GM19238 (cell line): ENCODE results near the gene SEH1L.
A peak's percentile ranks its signal among the peaks of the same experiment; 100 is the strongest.
"Not testable (repeated sequence)": the region's sequence is repeated elsewhere in the genome, so short reads cannot be mapped to it uniquely, and the experiment has no call there.

Experiments used
- DNase-seq: peaks from one replicate; pipeline ENCODE4 v3.0.0; 2011; ENCODE audit warnings: low spot score; ENCODE audit not compliant: insufficient read length

The SEH1L gene, protein sequence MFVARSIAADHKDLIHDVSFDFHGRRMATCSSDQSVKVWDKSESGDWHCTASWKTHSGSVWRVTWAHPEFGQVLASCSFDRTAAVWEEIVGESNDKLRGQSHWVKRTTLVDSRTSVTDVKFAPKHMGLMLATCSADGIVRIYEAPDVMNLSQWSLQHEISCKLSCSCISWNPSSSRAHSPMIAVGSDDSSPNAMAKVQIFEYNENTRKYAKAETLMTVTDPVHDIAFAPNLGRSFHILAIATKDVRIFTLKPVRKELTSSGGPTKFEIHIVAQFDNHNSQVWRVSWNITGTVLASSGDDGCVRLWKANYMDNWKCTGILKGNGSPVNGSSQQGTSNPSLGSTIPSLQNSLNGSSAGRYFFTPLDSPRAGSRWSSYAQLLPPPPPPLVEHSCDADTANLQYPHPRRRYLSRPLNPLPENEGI

DNA sequence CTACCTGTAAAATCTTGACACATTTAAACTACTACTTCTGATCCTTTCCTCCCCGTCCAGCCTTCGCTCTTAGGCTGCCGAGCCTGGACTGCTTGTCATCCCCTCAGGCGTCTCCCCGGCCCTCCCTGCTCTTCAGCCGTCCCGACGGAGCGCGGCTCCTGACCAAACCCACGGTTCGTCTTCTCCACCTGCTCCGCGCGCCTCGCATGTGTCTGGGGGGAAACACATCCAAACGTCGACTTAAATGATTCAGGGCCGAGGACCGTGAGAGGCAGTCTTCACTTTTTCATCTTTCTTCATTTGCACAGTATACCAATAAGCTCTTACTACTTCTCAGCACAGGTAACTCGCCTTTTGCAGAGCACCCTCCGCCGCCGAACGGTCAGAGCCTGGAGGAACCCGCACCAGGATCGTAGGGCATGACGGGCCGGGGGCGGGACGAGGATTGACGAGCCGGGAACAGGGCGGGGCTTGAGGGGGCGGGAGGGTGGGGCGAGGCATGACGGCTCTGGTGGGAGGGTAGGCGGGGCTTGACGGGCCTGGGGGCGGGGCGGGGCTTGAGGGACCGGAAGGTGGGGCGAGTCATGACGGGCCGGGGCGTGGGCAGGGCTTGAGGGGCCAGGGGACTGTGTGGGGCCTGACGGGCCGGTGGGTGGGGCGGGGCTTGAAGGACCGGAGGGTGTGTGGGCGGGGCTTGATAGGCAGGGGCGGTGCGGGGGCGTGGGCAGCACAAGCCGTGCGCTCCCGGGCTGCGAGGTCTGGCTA lies at the start of gene SEH1L:
SEH1L (plus strand) TSS at position 727 of the 765 bp plus-strand sequence. CDS start 111 bp downstream, outside the sequence.
- DNase-seq = peak; percentile 95

DNA sequence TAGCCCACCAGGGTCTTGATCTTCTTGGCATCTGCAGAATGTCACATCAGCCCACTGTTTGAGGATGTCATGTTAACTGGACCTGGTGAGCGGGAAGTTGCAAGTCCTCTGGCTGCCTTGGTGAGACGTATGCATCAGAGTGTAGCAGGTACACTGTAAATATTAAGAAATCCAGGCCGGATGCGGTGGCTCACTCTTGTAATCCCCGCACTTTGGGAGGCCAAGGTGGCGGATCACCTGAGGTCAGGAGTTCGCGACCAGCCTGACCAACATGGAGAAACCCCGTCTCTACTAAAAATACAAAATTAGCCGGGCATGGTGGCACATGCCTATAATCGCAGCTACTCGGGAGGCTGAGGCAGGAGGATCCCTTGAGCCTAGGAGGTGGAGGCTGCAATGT lies 46.6 kb upstream of the SEH1L start:
- DNase-seq = not testable (repeated sequence)

DNA sequence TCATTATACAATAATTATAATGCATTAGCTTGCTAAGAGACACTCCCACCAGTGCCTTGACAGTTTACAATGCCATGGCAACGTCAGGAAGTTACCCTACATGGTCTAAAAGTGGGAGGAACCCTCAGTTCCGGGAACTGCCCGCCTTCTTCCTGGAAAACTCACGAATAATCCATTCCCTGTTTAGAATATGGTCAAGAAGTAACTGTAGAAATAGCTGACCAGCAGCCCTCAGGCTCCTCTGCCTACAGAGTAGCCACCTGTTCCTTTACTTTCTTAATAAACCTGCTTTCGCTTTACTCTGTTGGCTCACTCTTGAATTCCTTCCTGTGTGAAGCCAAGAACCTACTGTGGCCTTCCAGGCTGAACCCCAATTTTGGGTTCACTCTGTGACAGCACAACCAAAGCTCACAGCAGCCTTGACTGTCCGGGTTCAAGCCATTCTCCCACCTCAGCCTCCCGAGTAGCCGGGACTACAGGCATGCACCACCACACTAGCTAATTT lies 43.7 kb upstream of the SEH1L start:
- no peak for DNase-seq

DNA sequence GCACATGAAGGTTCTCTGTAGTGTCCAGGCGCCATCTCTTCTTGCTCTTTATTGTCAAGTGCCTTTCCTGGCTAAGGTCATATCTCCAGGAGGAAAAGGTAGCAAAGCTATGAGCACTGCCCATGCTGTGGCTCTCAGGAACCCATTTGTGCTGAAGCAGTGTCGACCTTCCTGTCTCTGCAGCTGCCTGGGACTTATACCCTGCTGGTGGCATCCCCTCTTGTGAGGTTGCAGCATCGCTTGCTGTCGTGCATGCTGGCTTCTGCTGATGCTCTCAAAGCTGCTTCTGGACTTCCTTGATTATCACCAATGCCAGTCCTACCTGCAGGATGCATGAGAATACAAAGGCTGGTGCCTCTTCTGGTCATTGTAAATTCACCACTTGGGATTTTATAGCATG lies 41.7 kb upstream of the SEH1L start:
- DNase-seq = no peak

DNA sequence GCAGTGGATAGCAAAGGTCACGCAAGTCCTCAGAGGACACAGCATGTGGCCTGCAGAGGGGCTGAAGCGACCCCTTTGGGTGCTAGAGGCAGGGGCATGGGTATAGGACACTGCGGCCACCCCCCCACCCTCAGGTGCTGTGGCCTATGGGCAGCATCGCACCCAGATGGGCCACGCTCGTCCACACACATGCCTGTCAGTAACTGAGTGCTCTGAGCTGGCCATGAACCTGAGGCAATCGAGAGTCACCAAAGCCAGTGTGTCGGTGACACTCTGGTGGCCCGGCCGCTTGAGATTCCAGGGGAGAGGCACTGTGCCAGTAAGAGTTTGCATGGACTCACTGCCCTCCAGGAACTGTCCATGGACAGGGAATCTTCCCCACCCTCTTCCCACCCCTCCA lies 41.0 kb upstream of the SEH1L start:
- no peak for DNase-seq

DNA sequence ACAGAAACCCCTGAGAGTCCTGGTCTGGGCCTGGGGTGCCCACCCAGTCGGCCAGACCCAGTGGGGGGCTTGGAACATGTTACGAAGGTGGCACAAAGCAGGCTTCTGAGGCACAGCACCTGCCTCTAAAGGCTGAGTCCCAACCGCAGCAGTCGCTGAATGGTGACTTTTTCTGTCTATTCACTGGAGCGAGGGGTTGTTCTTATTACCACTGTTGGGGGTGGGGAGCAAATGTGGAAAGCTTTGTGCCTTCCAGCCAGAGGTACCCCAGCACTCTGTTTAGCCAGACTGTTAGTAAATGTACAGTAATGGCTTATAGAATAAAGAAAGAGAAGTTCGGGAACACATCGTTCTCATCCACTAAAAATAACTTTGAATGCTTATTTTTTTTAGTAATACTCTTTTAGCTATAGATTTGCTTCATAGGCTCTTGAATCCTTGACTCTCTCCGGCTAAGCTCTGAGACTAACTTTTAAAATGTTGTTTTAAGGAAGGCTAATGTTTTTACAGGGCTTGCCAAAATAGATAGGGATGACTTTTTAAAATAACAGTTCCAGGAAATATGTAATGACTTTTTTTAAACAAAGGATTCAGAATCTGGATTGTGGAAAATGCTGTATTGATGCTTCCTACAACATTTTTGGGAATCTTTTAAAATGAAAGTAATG lies 40.4 kb upstream of the SEH1L start:
- no peak for DNase-seq

DNA sequence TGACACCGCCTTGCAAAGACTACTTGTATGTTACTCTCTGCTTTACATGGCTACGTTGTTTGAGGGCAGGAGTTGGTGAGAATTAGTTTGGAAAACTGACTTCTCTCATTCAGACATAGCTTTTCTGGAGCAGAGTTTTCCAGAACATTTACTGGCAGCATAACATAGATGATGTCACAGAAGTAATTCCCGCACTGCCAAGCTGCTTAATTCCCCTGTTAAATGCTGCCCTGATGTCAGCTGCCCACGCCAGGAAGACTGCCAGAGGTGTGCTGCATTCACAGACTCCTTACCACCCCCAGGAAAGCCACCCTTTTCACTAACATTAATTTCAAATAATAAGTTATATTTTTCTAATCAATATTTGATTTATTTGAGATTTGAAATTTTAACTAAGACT lies 39.1 kb upstream of the SEH1L start:
- no peak for DNase-seq

DNA sequence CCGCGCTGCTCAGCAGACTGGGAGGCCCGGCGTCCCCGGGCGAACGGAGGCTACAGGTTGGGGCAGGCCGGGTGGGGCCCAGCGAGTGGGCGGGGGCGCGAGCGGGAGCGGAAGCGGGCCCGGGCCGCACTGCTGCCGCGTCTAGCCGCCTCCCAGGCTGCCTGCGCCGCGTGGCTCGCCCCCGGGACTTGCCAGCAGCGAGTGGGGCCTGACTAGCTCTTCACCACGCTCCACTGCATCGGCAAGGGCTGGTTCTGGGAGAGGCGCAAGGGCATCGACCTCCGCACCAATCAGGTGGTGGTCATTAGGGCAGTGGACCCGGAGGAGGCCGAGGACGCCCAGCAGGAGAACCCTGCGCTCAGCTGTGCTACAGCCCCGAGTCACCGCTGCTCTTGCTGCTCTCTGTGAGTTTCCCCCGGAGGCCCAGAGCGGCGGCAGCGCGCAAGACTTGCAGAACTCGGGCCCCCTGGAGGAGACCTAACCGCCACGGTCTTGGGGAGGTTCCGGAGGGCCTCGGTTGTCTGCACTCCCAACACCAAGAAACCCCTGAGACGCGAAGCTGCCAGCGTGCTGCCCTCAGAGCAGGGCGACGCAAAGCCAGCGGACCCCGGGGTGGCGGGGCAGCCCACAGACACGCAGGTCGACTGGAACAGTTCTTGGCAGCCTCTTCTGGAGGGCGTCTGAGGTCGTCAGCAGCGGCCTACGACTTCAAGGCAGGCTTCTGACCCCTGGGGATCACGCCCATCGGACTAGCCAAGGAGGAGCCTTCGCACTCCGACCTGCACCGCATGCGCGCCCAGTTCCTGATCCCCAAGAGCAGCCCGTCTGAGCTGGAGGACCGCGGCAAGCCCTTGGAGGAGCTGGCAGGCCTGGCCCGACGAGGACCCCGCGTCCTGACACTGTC lies 36.5 kb upstream of the SEH1L start:
- DNase-seq = peak; percentile 41

DNA sequence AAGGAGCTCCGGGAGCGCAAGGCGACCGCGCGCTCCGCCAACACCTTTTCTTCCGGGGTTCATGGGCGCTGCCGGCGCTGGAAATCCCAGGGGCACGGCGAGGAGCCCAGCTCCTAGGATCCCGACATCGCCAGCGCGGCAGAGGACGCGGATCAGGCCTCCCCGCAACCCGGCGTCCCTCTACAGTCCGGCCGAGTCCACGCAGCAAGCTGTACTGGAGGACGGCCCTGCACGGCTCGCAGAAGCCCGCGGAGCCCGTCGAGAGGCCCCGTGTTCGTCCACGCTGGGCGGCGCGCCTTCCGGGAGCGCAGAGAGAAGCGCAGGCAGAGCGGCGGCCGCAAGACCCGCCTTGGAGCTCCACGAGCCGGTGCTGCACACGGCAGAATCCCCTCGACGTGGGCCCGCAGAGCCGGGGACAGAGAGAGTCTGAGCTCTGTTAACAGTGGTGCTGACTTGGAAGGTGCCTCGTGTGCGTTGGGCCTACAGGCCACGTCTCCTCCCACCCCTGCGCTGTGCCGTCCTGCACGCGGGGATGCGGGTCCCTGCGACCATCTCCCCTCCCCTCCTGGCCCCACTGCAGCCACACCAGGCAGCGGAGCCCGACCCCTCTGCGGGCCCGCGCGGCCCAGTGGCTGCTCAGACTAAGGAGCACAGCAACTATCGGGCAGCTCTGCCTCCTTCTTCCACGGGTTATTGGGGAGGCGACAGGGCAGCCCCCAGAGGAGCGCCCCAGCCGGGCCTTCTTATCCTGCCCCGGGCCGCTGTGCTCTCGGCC lies 35.7 kb upstream of the SEH1L start:
- DNase-seq = no peak

DNA sequence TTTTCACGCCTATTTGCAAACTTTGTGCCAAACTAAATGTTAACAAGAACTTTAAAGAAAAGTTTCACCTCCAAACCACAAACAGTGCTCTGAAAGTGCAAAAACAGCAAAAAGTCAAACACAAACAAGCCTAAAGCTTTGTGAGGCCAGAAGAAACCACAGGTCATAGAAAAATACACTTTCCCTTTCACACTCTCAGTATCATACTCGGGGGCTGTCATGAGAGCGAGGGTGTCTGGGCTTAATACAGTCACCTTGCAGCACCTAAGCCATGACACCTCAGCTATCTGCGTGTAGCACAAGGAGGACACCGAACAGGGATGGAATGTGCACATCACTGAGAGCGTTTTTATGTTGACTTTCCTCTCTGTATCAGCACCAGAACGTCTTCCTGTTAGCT lies 26.6 kb upstream of the SEH1L start:
- DNase-seq = peak; percentile 27

DNA sequence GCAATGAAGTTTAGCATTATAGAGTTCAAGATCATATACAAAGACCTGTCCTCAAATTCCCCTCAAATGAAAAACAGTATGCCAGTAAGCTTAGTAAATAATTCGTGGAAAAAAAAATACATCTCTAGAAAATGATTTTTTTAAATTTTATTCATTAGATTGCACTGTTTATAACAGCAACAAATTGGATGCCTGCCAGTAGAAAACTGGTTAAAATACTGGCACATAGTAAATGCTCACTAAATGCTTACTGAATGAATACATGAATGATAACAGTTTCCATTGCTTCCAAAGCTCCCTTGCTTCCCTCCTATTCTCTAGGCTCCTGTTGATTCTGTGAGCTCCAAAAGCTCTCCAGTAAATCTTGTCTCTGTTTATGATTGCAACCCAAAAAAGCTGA lies 25.5 kb upstream of the SEH1L start:
- no peak for DNase-seq

DNA sequence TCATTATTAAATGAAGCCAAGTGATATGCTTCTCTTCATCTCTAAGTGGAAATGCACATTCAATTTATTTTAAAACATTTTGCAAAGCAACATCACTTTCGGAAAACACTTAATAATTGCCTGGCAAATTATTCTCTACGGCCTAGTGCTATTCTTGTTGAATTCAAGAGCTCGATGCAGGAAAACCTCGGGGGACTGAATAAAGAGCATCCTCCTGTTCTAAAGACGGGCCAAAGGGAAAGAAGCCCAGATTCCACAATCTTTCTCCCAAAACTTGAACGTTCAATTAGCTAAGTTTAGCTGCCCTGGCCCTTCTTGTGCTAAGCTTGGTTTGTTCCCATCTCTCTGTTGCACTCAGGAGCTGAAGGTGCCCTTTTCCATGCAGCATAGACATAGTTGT lies 23.2 kb upstream of the SEH1L start:
- no peak for DNase-seq

DNA sequence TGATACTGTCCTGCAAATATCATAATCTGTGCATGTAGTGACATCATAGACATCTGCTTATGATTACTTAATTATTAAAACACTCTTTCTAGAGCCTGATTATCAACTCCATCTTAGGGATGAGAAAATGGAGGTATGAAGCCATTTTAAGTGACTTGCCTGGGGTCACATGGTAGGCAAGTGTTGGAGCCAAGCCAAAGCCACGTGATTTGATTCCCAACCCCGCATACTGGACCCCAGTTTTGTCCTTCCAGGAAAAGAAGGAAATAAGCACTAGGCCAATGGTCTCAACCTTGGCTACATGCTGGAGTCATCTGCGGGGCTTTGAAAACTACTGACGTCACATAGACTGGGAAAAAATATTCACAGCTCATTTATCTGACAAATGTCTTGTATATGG lies 19.6 kb upstream of the SEH1L start:
- no peak for DNase-seq

DNA sequence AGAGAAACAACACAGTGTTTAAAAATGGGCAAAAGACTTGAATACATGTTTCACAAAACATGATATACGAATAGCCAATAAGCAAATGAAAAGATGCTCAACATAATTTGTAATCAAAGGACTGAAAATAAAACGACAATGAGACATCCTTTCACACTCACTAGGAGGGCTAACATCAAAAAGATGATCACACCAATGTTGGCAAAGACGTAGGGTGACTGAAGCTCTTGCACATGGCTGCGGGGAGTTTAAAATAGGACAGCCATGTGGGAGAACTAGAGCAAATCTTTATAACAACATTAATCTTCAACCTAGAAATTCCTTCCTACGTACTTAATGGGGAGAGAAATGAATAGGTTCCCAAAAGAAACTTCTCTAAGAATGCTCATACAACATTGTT lies 19.2 kb upstream of the SEH1L start:
- DNase-seq = no peak

DNA sequence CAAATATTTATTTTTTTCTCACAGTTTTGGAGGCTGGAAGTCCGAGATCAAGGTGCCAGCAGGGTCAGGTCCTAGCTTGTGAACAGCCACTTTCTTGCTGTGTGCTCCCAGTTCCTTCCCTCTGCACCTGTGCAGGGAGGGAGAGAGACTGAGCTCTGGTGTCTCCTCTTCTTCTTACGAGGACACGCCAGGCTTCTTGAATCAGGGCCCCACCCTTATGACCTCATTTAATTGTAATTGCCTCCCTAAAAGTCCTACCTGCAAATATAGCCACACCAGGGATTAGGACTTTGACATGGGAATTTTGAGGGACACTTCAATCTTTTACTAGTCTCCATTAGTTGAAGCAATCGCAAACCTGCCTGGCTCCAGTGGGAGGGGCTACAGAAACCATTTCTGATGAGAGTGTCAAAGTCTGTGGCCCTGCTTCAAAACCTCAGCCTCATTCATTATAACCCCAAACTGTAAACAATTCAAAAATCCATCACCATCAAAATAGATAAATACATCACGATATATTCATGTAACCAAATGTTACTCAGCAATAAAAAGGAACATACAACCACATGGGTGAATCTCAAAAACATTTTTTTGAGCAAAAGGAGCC lies 18.2 kb upstream of the SEH1L start:
- no peak for DNase-seq

DNA sequence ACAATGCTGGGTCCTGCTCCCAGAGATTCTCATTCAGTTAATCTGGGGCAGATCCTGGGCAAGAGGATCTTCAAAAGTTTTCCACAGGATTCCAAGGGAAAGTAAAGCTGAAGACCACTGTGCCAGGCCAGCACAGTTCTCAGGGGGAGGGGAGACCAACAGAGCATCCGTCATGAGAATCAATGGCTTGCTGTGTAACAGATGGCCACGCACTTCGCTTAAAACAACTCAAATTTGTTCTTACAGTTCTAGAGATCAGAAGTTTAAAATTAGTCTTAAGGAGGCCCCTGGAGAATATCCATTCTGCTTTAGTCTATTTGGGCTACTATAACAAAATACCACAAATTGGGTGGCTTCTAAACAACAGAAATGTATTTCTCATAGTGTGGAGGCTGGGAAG lies 17.4 kb upstream of the SEH1L start:
- DNase-seq = no peak

DNA sequence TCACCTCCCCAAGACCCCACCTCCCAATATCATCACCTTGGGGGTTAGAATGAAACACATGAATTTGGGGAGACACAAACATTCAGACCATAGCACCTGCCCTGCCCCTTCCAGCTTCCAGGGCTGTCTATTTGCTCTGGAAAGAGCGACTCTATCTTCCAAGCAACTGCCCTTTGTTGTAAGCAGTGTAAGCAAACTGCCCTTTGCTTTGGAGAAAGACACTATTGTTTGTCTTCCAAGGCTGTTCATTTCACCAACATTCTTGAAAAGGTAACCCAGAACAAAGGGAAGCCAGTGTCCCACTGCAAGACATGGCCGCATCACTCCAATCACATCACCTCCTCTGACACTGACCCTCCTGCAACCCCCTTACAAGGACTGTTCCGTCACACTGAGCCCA lies 16.9 kb upstream of the SEH1L start:
- DNase-seq = no peak

DNA sequence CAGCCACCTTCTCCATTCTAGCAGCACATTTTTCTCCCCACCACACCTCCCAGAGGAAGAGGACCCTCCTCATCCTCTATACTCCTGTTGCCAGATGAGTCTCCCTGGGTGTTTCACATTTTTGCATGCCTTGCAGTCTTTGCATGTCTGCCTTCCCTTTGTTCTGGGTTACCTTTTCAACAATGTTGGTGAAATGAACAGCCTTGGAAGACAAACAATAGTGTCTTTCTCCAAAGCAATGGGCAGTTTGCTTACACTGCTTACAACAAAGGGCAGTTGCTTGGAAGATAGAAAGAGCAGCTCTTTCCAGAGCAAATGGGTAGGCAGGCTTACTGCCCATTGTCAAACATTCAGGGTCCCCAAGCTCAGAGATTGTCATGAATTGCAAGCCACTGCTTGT lies 14.5 kb upstream of the SEH1L start:
- DNase-seq = no peak

DNA sequence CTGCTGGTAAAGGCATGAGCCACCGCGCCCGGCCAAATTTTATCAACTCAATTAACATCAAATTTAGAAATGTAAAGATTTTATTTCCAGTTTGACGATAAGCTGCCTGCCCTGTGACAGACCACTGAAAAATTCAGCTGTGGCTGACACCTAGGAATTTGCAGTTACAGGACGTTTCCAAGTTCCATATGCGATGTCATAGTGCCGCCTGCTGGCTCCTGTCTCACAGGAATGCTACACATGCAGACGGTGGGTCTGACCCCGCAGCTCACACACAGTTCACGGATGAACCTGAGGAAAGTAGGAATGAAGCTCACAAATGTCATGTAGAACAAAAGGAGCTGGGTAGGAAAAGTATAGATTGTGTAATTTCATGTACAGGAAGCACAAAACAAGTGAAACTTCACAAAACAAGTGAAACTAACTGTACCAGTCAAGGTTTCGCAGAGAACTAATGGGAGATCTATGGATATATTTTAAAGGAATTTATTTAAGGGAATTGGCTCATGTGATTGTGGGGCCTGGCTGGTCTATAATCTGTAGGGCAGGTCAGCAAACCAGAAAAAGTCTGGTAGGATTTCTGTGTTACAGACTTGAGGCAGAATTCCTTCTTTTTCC lies 13.2 kb upstream of the SEH1L start:
- peak; percentile 48 for DNase-seq
